HTR-8/SVneo (cell line): ENCODE measurements around the gene SYNPO.

Source experiments
- DNase-seq: peaks from one replicate; pipeline ENCODE4 v3.0.0; 2011; ENCODE audit warnings: low spot score, mixed read lengths; ENCODE audit not compliant: insufficient read length
- FAIRE-seq: peaks from 2 replicates; lab custom pipeline; 2011; peaks lifted over from hg19 to GRCh38; lab: Jason Lieb, UNC

SYNPO gene

DNA sequence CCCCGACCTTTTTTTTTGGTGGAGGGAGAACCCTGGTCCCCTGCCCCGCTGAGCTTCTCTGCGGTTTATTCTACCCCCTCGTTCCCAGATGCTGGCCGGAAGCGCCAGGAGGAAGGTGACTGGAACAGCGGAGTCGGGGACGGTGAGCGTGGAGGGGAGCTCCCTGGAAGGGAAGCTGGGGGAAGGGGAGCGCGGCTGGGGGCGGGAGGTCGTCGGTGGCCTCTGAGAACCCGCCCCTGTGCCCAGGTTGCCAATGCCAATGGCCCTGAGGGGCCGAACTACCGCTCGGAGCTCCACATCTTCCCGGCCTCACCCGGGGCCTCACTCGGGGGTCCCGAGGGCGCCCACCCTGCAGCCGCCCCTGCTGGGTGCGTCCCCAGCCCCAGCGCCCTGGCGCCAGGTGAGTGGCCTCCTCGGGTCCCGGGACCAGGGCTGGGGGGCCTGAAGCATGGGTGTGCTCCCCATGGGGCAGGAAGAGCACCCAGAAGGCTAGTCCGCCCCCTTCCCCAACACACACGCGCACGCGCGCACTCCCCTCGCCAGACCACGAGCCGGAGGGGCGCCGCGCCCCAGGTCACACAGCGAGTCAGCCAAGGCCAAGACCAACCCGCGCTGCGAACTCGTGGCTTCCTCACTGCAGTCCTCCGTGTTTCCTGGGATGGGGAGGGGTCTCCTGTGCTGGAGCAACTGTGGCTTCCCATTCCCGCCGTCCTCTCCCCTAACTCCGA is 31.2 kb downstream of the SYNPO start:
- no peak for DNase-seq
- no peak for FAIRE-seq

DNA sequence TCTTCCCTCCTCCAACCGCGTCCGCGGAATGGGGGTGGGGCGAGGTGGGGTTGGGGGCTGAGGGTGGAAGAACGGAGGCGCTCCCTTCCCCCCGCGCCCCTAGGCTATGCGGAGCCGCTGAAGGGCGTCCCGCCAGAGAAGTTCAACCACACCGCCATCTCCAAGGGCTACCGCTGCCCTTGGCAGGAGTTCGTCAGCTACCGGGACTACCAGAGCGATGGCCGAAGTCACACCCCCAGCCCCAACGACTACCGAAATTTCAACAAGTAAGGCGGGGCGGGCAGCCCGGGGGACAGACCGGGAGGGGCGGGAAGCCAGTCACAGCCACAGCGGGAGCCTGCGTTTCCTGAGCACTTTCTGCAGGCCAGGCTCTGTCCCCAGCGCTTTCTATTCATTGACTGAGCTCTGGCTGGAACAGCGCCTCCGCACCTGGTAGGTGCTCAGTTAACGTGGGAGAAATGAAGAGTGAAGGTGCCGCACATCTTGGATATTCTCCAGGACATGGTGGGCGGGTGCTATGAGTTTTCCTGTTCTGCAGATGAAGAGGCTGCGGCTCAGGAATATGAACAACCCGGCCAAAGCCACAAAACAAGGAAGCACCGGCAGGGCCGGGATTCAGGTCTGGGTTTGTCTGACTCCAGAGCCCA is 31.9 kb downstream of the SYNPO start:
- DNase-seq, result no peak
- FAIRE-seq, result no peak

DNA sequence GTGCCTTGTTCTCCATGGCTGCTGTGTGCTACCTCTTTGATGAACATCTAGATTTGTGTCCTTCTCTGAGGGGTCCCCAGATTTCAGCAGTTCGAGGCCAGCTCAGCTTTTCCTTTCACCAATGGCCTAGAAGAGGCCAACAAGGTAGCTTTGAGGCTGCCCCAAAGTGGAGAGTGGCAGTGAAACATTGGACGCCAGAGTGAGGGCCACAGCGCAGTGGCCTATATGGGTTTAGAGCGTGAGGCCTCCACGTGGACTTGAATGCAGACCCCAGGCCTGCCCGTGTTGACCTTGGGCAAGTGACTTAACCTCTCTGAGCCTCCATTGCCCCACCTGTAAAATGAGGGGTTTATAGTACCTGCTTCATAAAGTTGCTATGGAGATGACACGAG is 32.4 kb downstream of the SYNPO start:
- DNase-seq (no peak), FAIRE-seq (no peak)

DNA sequence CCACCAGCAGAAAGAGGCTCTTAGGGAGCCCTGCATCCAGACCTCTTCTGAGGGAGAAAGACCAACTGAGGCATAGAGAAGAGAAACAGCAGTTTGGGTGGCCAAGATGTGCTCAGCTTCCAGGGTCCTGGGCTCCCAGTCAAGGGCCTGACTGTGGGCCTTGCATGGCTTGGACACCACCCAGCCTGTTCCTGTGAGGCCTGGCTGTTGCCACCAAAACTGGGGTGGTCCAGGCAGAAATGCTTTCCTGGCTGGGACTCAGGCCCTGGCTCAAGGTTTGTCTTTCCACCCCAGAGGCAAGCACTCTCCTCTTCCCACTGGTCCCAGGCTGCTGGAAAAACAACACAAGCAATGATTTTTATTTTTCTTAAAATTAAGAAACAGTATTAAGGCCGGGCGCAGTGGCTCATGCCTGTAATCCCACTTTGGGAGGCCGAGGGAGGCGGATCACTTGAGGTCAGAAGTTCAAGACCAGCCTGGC is 33.9 kb downstream of the SYNPO start:
- FAIRE-seq (no peak), DNase-seq (no peak)

DNA sequence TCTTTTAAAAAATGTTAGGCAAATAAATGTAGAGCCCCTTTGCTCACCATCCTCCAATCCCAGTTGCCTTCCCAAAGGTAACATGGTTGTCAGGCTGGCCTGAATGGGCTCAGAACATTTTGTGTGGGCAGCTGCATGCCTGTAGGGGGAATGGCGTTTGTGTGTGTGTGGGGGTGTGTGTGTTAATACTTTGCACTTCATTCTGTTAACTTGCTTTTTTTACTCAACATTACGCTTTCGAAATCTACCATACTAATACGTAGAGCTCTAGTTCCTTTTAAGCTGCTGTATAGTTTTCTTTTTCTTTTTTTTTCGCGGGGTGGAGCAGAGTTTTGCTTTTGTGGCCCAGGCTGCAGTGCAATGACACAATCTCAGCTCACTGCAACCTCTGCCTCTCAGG is 34.6 kb downstream of the SYNPO start:
- FAIRE-seq, result no peak
- no peak for DNase-seq

DNA sequence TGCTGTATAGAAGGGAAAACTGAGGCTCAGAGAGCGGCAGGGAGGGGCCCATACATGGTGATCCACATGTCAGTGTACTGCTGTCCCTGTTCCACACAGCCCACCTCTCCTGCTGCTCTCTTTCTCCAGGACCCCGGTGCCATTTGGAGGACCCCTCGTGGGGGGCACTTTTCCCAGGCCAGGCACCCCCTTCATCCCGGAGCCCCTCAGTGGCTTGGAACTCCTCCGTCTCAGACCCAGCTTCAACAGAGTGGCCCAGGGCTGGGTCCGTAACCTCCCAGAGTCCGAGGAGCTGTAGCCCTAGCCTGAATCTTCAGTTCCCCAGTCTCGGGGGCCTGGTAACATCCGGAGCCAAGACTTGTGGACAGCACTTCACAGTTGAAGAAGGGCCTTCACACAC is 36.1 kb downstream of the SYNPO start:
- FAIRE-seq (no peak), DNase-seq (no peak)

DNA sequence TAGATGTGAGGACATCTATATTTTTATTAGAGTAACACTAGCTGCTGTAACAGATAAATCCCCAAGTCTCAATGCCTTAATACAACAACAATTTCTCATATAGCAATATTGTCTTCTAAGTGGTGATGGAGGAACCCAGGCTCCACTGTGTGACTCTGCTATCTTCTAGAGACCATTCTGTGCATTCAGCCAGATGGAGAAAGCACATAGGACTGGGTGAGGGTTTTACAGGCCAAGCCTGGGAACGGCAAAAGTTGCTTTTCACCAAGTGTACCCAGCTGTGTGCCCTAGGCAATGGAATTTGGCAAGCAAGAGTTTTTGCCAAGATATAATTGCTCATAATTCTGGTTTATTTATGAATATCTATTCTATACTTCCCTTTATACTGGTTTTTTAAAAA is 48.7 kb downstream of the SYNPO start:
- no peak for DNase-seq
- no peak for FAIRE-seq

DNA sequence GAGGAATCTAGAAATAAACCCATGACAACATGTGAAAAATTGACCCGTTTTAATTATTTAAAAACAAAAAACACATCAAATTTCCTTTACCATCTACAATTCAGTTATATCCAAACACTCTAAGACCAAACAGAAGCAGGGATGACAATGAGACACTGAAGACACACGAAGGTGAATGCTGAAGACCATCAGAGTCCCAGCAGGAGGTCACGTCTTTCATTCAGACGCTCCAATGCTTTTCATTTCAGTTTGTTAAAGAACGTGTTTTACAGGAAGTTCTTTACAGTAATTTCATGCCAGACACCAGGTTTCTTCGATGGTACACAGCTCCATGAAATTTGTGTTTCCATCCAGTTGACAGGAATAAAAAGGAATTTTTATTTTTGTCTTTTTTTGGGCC is 50.3 kb downstream of the SYNPO start:
- DNase-seq (no peak), FAIRE-seq (no peak)

DNA sequence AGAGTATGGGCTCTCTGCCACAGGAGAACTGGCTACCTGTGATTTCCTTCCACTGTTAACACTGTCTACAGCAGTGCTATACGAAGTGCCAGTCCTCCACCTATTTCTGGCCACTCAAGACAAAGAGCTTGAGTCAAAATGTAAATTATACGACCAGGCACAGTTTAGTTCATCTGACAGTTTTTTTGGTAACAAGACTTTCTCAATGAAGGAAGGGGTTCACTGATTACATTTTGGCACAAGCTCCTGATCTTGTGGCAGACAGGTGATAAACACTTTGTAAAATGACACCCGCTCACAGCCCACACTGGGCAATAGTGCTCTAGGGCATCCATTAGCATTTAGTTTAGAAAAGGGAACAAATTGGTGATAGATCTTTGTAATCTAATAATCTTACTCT is 51.8 kb downstream of the SYNPO start:
- DNase-seq (no peak), FAIRE-seq (no peak)

DNA sequence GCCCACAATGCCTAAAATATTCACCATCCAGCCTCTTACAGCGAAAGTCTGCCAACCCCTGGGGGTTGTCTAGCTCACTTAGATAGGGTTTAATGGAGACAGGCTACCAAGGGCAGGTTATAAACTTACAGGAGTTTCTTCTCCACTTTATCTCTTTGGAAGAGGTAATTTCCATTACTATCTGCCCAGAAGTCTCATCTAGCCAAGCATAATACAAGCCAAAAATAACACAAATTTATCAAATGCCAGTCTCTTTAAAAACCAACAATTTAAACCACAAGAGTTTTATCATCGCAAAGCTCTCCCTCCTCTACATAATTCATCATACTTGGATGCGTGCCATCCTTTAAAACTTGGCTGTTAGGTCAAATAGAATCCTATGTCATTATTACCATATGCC is 54.2 kb downstream of the SYNPO start:
- FAIRE-seq, result no peak
- DNase-seq, result no peak

DNA sequence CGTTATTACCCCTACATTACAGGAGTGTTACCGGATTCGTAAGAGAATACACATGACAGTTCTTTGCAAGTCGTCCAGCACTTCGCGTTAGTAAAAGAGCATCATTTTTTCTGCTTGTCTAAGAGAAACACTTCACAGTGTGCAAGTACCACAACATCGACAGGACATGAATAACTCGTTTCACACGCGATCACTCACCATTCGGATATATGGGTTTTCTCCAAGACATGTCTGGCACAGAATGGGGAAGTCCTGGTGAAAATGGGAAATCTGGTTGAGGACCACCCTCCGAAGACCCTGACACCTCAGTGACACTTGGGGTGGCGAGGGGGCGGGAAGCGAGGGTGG is 59.8 kb downstream of the SYNPO start:
- no peak for DNase-seq
- peak; percentile 20 for FAIRE-seq

DNA sequence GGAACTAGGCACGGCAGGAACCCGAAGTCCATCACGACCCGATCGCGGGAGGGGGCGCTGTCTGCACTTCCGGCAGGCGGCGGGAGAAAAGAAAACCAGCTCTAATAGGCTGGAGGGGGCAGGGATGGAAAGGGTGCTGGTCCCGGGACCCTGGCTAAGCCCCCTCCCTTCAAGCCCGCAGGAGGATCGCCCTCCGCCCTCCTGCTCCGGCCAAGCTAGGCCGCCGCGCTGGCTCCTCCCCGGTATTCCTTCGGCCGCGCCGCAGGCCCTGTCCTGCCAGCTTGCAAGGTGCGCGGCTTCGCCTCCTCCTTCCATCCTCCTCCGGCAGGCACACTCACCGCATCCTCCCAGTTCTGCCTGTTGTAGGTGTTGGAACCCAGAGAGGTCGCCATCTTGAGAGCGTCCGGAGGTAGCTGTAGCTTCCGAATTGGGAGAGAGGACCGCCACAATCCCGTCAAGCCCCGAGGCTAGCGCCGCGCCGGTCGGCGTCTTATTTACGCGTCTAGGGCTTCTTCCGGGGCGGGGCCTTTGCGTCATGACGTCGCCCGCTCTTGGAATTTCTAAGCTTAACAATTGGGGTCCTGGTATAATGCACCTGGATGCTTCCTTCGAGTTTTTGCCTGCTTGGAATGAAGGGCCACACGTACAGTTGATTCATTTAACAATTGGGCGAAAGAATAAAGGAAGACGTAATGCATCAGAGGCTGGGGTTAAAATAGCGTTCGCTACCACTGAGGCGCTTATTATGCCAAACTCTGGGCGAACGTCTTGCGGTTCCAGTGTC is 60.3 kb downstream of the SYNPO start, which contains the start of gene RBM22:
TSS of gene RBM22 (minus strand) at position 469 of the 784 bp plus-strand sequence. CDS start at position 392, 77 bp downstream.
- DNase-seq (peak; percentile 88), FAIRE-seq (peak; percentile 44)

DNA sequence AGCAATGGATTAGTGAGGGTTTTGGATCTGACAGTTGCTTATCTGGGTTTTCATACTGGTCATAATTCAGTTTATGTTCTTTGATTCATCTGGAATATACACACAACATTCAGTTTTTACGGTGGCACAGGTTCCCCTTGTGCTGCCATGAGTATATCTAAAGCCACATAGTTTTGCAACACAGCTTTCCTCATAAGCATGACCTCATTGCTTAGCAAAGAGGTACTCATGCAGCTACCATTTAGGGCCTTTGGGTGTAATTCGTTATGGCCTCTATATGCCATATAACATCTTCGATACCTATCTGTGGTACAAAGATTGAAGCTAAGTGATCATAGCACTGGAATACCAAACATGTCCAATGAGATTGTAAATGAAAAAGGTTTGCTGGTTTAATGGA is 63.3 kb downstream of the SYNPO start:
- no peak for DNase-seq
- FAIRE-seq, result no peak

DNA sequence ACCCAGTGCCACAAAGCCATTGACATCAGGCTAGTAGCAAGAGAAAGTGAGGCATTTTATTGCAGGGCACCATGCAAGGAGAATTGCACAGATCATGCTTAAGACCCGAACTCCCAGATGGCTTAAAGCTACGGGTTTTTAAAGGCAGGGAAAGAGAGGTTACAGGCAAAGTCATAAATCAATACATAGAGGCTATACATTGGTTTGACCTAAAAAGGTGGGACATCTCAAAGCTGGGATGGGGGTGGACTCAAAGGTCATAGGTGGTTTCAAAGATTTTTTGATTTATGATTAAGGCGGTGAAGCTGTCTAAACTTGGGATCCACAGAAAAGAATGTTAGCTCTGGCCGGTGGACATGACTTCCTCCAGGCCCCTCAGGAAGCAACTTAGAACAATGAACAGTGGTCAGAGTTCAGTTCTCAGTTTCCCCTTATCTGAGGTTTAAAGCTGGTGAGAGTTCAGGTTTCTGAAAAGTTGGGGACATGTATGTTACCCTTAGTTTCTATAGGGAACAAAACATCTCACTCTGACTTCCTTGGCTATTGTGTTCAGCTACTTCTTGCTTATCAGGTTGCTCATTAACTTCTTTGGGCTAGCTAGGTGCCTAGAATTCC is 66.4 kb downstream of the SYNPO start:
- FAIRE-seq (no peak), DNase-seq (no peak)
